Measurements from ENCODE around the gene OR4D1. TPM values are rescaled to one million over a fixed set of nuclear protein-coding genes. Genes with fewer than 3 reads are reported as not detected.
"Not testable (repeated sequence)": the region's sequence is repeated elsewhere in the genome, so short reads cannot be mapped to it uniquely, and the experiment has no call there.

The OR4D1 gene
- total RNA-seq (2021; fragmentation: NEBNext Ultra II Directional; extraction: Animal tissue kit (Norgen Biotek cat#: 25700)) = not detected
- long read RNA-seq = 0 reads

DNA sequence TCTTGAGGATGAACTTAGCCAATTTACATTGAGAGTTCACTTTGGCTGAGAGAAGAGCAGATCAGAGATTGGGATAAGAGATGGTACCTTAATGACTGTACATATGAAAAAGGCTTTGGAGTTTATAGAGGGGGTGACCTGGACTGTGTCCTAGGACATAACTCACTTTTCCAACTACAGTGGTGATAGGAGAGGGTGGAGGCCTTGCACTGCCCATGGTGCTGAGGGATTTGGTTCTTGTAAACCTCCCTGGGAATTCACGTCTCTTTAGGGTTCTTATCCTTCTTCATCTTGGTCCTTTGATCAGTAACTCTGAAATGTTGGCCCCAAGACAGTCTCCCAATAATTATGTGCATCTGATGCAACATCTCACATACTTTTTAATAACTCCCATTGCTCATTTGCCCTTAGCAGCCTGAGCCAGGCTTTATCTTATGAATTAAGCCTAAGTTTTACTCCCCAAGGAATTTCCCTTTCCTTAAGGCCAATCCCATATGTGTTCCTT lies at the start of gene OR4D1:
Gene OR4D1 (plus strand): TSS at position 455 of the 505 bp plus-strand sequence. CDS start 6,770 bp downstream, outside the sequence.
- TF ChIP-seq, protein P1, sequence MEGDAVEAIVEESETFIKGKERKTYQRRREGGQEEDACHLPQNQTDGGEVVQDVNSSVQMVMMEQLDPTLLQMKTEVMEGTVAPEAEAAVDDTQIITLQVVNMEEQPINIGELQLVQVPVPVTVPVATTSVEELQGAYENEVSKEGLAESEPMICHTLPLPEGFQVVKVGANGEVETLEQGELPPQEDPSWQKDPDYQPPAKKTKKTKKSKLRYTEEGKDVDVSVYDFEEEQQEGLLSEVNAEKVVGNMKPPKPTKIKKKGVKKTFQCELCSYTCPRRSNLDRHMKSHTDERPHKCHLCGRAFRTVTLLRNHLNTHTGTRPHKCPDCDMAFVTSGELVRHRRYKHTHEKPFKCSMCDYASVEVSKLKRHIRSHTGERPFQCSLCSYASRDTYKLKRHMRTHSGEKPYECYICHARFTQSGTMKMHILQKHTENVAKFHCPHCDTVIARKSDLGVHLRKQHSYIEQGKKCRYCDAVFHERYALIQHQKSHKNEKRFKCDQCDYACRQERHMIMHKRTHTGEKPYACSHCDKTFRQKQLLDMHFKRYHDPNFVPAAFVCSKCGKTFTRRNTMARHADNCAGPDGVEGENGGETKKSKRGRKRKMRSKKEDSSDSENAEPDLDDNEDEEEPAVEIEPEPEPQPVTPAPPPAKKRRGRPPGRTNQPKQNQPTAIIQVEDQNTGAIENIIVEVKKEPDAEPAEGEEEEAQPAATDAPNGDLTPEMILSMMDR (IDR thresholded peaks at IDR 0.05) = no peak
- peaks cover 21% of the 10 kb centered on the region for H3K27me3 Mint-ChIP-seq (ENCODE audit: insufficient read depth)
- DNase-seq = no peak
- peaks cover 11% of the 10 kb centered on the region for H3K36me3 Mint-ChIP-seq (ENCODE audit: low read depth)
- H3K9me3 Mint-ChIP-seq = peaks cover 25% of the 10 kb centered on the region
- no peak within 1 kb of the TSS for H3K4me3 Mint-ChIP-seq
- no peaks in the 10 kb centered on the region for H3K4me1 Mint-ChIP-seq (ENCODE audit: low read depth)
- H3K27ac Mint-ChIP-seq = no peak within 1 kb of the TSS

DNA sequence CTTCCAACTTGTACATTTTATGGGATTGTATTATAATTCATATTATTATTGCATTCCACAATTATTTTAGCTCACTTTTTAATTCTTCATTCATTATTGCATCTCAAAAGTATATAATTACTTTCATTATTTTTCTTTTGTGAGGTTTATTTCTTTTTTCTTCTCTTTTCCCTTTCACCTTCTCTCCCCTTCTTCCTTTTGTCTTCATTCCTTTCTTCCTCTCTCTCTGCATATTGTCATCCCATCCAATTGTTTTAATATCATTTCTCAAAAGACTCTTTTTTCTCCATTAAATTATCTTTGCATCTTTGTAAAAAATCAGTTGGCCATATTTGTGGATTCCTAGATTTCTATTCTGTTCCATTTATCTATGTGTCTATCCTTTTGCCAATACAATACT lies 47.7 kb upstream of the OR4D1 start:
- DNase-seq = no peak
- Mint-ChIP-seq H3K27ac (no peak overlapping the region), H3K36me3 (ENCODE audit: low read depth) (no peaks in the 10 kb centered on the region), H3K27me3 (ENCODE audit: insufficient read depth) (peaks cover 2% of the 10 kb centered on the region; the same call in 1 of the 2 replicates), H3K4me3 (no peak overlapping the region), H3K4me1 (ENCODE audit: low read depth) (peaks cover 7% of the 10 kb centered on the region), H3K9me3 (no peaks in the 10 kb centered on the region)
- TF ChIP-seq, protein P1 (IDR thresholded peaks at IDR 0.05) = no peak

DNA sequence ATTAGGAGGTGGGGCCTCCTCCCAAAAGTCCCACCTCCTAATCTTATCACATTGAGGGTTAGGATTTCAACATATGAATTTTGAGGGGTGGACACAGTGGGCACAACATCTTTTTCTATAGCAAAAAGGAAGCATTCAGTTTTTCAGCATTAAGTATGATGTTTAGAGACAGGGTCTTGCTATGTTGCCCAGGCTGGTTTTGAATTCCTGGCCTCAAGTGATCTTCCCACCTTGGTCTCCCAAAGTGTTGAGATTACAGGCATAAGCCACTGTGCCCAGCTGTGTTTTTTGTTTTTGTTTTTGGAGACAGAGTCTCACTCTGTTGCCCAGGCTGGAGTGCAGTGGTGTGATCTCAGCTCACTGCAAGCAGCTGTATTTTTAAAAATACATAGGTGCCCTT lies 46.3 kb upstream of the OR4D1 start:
- H3K9me3 Mint-ChIP-seq; DNase-seq; H3K27me3 Mint-ChIP-seq (ENCODE audit: insufficient read depth); H3K36me3 Mint-ChIP-seq (ENCODE audit: low read depth); H3K4me3 Mint-ChIP-seq; H3K27ac Mint-ChIP-seq; H3K4me1 Mint-ChIP-seq (ENCODE audit: low read depth): not testable (repeated sequence)

DNA sequence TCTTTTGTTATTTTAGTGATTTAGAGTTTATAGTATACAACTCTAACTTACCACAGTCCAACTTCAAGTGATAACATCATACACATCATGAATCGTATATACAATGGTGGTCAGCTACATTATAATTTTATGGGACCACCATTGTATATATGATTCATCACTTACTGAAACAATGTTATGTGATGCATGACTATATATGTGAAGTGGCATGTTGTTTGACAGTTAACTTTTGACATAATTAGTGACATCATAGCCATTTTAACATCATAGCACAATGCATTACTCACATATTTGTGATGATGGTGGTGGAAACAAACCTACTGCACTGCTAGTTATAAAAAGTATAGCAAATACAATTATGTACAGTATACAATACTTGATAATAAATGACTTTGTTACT lies 43.1 kb upstream of the OR4D1 start:
- TF ChIP-seq, protein P1 (IDR thresholded peaks at IDR 0.05) = no peak
- Mint-ChIP-seq H3K4me1 (ENCODE audit: low read depth) (no peaks in the 10 kb centered on the region), H3K27me3 (ENCODE audit: insufficient read depth) (no peaks in the 10 kb centered on the region; the same call in 1 of the 2 replicates), H3K36me3 (ENCODE audit: low read depth) (no peaks in the 10 kb centered on the region), H3K4me3 (no peak overlapping the region), H3K27ac (no peak overlapping the region), H3K9me3 (no peaks in the 10 kb centered on the region; the same call in 1 of the 2 replicates)
- no peak for DNase-seq

DNA sequence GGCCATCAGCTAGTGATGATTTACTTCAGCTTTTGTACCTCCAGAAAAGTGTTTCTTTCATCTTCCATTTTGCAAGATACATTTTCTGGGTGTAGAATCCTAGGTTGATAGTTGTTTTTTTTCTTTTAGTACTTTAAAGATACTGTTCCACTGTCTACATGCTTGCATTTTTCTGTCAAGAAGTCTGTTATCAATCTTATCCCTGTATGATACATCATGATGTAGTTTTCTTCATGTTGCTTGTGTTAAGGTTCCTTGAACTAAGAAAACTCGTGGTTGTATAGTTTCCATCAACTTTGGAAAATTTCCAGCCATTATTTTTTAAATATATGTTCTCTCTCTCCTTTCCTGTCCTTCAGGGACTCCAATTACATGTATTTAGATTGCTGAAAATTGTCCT lies 40.9 kb upstream of the OR4D1 start:
- no peaks in the 10 kb centered on the region for H3K36me3 Mint-ChIP-seq (ENCODE audit: low read depth)
- no peak overlapping the region for H3K4me3 Mint-ChIP-seq
- DNase-seq = no peak
- H3K27ac Mint-ChIP-seq = no peak overlapping the region
- no peaks in the 10 kb centered on the region for H3K4me1 Mint-ChIP-seq (ENCODE audit: low read depth)
- H3K27me3 Mint-ChIP-seq (ENCODE audit: insufficient read depth) = no peaks in the 10 kb centered on the region; the same call in 1 of the 2 replicates
- TF ChIP-seq, protein P1 (IDR thresholded peaks at IDR 0.05) = no peak
- H3K9me3 Mint-ChIP-seq = no peaks in the 10 kb centered on the region; the same call in 1 of the 2 replicates

DNA sequence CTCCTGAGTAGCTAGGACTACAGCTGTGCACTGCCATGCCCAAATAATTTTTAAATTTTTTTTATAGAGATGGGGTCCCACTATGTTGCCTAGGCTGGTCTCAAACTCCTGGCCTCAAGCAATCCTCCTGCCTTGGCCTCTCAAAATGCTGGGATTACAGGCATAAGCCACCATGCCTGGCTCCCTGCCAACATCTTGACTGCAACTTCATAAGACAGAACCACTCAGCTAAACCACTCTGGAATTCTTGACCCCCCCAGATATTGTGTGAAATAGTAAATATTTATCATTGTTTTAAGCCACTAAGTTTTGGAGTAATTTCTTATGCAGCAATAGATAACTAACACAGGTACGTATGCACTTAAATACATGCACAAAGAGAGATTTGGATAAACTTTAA lies 39.0 kb upstream of the OR4D1 start:
- Mint-ChIP-seq H3K4me3 (no peak overlapping the region), H3K27me3 (ENCODE audit: insufficient read depth) (peaks cover 4% of the 10 kb centered on the region), H3K27ac (no peak overlapping the region)

More for the DNA sequence above, 39.0 kb upstream of the OR4D1 start:
- DNase-seq = no peak
- Mint-ChIP-seq H3K9me3 (no peaks in the 10 kb centered on the region; the same call in 1 of the 2 replicates), H3K36me3 (ENCODE audit: low read depth) (no peaks in the 10 kb centered on the region), H3K4me1 (ENCODE audit: low read depth) (no peaks in the 10 kb centered on the region)
- TF ChIP-seq, protein P1 (IDR thresholded peaks at IDR 0.05) = no peak
